Esophagus (tissue), 2 donors: ENCODE measurements around the gene MACROD2. TPM values are rescaled to one million over a fixed set of nuclear protein-coding genes. Genes with fewer than 3 reads are reported as not detected.

Experiments
- H3K27ac ChIP-seq, 2 donors: one replicate each; pipeline ENCODE4 v1.5.1; 2013; ENCODE audit warnings: low read depth in 2 of 2, mild to moderate bottlenecking in 2 of 2, inconsistent platforms in 1 of 2, low read length in 1 of 2, moderate library complexity in 1 of 2
- H3K27me3 ChIP-seq, 2 donors: one replicate each; pipeline ENCODE4 v1.6.1; 2013; ENCODE audit warnings: low read length in 2 of 2, control low read depth in 1 of 2, mild to moderate bottlenecking in 1 of 2; ENCODE audit not compliant: insufficient read depth in 2 of 2, control insufficient read depth in 1 of 2
- H3K36me3 ChIP-seq, 2 donors: one replicate each; pipeline ENCODE4 v1.6.1; 2013; ENCODE audit warnings: low read length in 1 of 2; ENCODE audit not compliant: control insufficient read depth in 2 of 2, insufficient read depth in 2 of 2
- H3K4me1 ChIP-seq, 2 donors: one replicate each; pipeline ENCODE4 v1.6.1; 2013; ENCODE audit warnings: low read length in 1 of 2; ENCODE audit not compliant: control insufficient read depth in 2 of 2, insufficient read depth in 2 of 2
- H3K4me3 ChIP-seq, 2 donors: one replicate each; pipeline ENCODE4 v1.5.1; 2013; ENCODE audit warnings: low read length in 2 of 2, mild to moderate bottlenecking in 2 of 2, low read depth in 1 of 2, moderate library complexity in 1 of 2
- H3K9me3 ChIP-seq, 2 donors: one replicate each; pipeline ENCODE4 v1.6.1; 2013; ENCODE audit warnings: mild to moderate bottlenecking in 2 of 2, low read depth in 1 of 2, low read length in 1 of 2, moderate library complexity in 1 of 2; ENCODE audit not compliant: control insufficient read depth in 2 of 2, insufficient read depth in 1 of 2
- WGBS, 2 donors: extraction: QIAGEN DNeasy Blood & Tissue Kit; methylation state at CpG; one replicate each; pipeline ENCODE4 v1.1.7; 2013; 5-methylcytosine and 5-hydroxymethylcytosine counted together
- polyA plus RNA-seq, 2 donors: library from polyadenylated mRNA; stranded (reverse); fragments of 200-250 nt; gene quantifications; one replicate each; pipeline ENCODE4 v1.2.3, GENCODE V29; 2013
- donor health status: healthy with polysubstance abuse.
- donor health status: Bipolar disorder and iron deficiency.

Gene MACROD2
- polyA plus RNA-seq, 2 donors: 0.64 to 1.9 TPM

DNA sequence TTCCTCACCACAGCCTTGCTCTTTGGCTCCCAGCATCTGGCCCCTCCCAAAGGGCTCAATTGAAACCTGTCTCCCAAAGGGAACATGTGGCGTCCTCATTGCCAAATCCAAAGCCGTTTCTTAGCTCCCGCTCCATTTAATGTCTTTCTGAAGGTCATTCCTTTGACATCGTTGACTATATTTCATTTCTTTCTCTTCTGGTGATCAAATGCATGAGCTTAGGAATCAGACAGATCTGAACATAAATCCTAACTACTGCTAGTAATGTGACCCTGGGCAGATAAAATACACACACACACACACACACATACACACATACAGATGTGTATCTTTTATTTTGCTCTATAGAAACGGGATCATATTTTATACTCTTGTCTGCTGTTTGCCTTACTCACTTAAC is 1306.8 kb downstream of the MACROD2 start:
- WGBS, 2 donors: 84 to 91% methylated on average over 5 of the region's 5 CpGs
- no peaks in the 10 kb centered on the region for H3K36me3 ChIP-seq
- no peak overlapping the region for H3K27ac ChIP-seq
- no peaks in the 10 kb centered on the region for H3K4me1 ChIP-seq
- no peaks in the 10 kb centered on the region for H3K27me3 ChIP-seq
- H3K4me3 ChIP-seq: no peak overlapping the region
- no peaks in the 10 kb centered on the region for H3K9me3 ChIP-seq

DNA sequence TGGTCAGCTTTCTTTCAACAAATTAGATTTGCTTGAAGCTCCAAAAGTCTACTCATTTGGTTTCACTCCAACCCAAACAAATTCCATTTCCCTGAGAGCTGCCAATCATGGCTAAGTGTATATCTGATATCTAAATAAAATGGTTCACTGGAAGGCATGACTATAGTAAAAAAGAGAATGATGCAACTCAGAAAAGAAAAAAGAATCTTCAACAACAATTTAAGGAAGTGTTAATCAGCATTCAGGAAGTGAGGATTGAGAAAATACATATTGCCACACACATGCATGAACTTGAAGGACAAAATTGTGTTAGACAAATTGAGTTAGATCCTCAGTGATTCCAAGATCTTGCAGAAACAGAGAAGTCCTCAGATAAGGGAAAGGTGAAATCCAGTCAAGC is 1315.0 kb downstream of the MACROD2 start:
- Histone ChIP-seq H3K4me1 (no peaks in the 10 kb centered on the region), H3K4me3 (no peak overlapping the region), H3K27ac (no peak overlapping the region), H3K27me3 (no peaks in the 10 kb centered on the region), H3K9me3 (no peaks in the 10 kb centered on the region), H3K36me3 (no peaks in the 10 kb centered on the region)

DNA sequence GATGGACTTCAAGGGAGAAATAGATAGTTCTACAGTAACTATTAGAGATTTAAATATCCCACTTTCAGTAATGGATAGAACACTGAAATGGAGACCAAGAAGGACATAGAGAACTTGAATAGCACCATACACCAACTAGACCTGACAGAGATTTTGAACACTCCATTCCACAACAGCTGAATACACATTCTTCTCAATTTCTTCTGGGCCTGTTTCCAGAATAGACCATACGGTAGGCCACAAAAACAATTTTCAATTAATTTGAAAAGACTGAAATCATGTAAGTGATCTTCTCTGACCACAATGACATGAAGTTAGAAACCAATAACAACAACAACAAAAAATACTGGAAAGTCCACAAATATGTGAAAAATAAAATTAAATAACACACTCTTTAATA is 1321.2 kb downstream of the MACROD2 start:
- 65 to 81% methylated on average over 1 of the region's 1 CpG for WGBS, 2 donors
- Histone ChIP-seq H3K36me3 (no peaks in the 10 kb centered on the region), H3K4me3 (no peak overlapping the region), H3K4me1 (no peaks in the 10 kb centered on the region), H3K9me3 (no peaks in the 10 kb centered on the region), H3K27me3 (no peaks in the 10 kb centered on the region), H3K27ac (no peak overlapping the region)

DNA sequence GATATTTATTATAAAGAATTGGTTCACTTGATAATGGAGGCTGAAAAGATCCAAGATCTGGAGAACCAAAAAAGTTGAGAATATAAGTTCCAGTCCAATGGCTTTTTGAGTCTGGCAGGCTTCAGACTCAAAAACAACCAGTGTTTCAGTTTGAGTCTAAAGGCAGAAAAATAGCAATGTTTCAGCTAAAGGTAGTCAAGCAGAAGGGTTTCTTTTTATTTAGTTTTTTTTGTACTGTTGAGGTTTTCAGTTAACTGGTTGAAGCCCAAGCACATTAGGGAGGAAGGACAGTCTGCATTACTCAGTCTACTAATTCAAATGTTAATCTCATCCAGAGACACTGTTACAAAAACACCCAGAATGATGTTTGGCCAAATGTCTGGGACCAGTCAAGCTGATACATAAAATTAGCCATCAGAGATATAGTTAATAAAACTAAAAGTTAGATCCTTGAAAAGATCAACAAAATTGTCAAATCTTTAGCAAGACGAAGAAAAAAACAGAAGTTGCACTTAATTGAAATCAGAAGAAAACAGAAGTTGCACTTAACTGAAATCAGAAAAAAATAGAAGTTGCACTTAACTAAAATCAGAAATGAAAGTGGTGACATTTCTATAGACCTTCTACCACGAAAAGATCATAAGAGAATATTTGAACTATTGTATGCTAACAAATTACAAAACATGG is 1322.4 kb downstream of the MACROD2 start:
- WGBS, 2 donors: 74% methylated on average over 2 of the region's 2 CpGs

DNA sequence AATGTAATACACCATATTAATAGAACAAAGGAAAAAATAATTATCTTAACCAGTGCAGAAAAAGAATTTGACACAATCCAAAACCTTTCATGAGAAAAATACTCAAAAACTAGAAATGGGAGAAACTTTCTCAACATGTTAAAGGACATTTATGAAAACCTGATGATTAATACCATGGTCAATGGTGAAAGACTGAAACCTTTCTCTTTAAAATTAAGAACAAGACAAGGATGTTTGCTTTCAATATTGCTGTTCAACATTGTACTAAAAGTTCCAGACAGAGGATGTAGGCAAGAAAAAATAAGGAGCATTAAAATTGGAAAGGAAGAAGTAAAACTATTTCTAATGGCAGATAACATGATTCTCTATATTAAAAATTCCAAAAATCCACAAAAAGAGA is 1323.4 kb downstream of the MACROD2 start:
- Histone ChIP-seq H3K36me3 (no peaks in the 10 kb centered on the region), H3K4me1 (no peaks in the 10 kb centered on the region), H3K27ac (no peak overlapping the region), H3K9me3 (no peaks in the 10 kb centered on the region), H3K4me3 (no peak overlapping the region), H3K27me3 (no peaks in the 10 kb centered on the region)

More for the DNA sequence above, 1322.4 kb downstream of the MACROD2 start:
- H3K4me1 ChIP-seq: no peaks in the 10 kb centered on the region
- no peak overlapping the region for H3K27ac ChIP-seq
- H3K4me3 ChIP-seq: no peak overlapping the region
- H3K9me3 ChIP-seq: no peaks in the 10 kb centered on the region
- H3K27me3 ChIP-seq: no peaks in the 10 kb centered on the region
- H3K36me3 ChIP-seq: no peaks in the 10 kb centered on the region

DNA sequence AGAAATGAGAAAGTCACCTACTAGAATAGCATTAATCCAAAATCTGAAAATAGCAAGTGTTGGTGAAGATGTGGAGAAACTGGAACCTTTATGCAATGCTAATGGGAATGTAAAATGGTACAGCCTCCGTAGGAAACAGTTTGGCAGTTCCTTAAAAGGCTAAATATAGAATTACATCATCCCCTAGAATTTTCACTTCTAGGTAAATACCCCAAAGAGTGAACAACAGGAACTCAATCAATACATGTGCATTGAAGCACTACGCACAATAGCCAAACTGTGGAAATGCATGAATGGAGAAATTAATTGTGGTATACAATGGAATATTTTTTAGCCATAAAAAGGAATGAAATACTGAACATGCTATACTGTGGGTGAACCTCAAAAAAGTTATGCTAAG is 1324.1 kb downstream of the MACROD2 start:
- H3K27me3 ChIP-seq: no peaks in the 10 kb centered on the region
- no peaks in the 10 kb centered on the region for H3K4me1 ChIP-seq
- H3K36me3 ChIP-seq: no peaks in the 10 kb centered on the region
- no peak overlapping the region for H3K27ac ChIP-seq
- H3K4me3 ChIP-seq: no peak overlapping the region
- 84% methylated on average over 2 of the region's 2 CpGs for WGBS, 2 donors
- no peaks in the 10 kb centered on the region for H3K9me3 ChIP-seq

DNA sequence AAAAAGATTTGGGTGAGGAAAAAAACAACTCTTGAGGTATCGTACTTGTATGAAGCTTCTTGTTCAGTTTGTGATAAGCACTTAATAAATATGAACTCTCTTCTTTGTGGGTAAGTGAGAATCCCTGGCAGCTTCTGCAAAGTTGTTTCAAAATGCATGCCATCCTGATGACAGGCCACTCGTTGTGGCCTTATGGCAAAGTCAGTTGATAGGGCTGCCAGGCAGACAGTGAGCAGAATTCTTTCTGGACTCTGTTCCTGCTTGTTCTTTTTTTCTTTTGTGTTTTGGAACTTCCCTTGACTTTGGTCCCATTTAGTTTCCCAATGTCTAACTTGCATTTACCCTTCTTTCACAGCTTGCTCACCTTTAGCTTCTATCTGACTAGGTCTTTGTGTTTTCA is 1325.6 kb downstream of the MACROD2 start:
- Histone ChIP-seq H3K36me3 (no peaks in the 10 kb centered on the region), H3K4me1 (no peaks in the 10 kb centered on the region), H3K9me3 (no peaks in the 10 kb centered on the region), H3K27ac (no peak overlapping the region), H3K27me3 (no peaks in the 10 kb centered on the region), H3K4me3 (no peak overlapping the region)
- WGBS, 2 donors: 33 to 59% methylated on average over 2 of the region's 2 CpGs

DNA sequence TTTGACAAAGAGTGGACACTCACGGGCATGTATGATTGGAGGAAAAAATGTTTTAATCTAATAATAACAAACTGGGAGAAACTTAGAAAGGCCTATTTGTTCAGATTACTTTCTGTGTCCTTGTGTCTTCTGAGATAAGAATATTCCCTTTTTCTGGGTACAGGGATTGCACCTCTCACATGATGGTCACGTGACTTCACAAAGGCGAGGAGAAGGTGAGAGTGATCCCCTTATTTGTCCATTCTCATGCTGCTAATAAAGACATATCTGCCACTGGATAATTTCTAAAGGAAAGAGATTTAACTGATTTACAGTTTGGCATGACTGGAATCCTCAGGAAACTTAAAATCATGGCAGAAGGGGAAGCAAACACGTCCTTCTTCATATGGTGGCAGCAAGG is 1331.8 kb downstream of the MACROD2 start:
- Histone ChIP-seq H3K4me3 (no peak overlapping the region), H3K9me3 (no peaks in the 10 kb centered on the region), H3K36me3 (no peaks in the 10 kb centered on the region), H3K27ac (no peak overlapping the region), H3K4me1 (no peaks in the 10 kb centered on the region), H3K27me3 (no peaks in the 10 kb centered on the region)
- WGBS, 2 donors: 91 to 94% methylated on average over 4 of the region's 4 CpGs

DNA sequence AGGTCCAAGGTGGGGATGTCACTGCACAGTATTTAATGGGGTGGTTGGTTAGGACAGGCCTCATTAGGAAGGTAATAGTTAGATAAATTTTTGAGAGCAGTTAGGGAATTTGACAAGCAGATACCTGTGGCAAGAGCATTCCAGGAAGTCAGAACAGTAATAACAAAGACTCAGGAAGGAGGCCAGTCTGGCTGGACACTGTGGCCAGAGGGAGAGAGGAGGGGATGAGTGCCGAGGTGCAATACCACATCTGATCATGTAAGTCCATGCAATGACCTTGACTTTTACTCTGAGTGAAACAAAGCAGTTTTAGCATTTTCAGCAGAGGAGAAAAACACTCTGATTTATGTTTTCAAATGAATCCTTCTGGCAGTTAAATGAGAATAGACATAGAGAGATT is 1332.8 kb downstream of the MACROD2 start:
- Histone ChIP-seq H3K27me3 (no peaks in the 10 kb centered on the region), H3K27ac (no peak overlapping the region), H3K36me3 (no peaks in the 10 kb centered on the region), H3K4me3 (no peak overlapping the region), H3K4me1 (no peaks in the 10 kb centered on the region), H3K9me3 (no peaks in the 10 kb centered on the region)
- WGBS, 2 donors: 28 to 51% methylated on average over 1 of the region's 1 CpG

DNA sequence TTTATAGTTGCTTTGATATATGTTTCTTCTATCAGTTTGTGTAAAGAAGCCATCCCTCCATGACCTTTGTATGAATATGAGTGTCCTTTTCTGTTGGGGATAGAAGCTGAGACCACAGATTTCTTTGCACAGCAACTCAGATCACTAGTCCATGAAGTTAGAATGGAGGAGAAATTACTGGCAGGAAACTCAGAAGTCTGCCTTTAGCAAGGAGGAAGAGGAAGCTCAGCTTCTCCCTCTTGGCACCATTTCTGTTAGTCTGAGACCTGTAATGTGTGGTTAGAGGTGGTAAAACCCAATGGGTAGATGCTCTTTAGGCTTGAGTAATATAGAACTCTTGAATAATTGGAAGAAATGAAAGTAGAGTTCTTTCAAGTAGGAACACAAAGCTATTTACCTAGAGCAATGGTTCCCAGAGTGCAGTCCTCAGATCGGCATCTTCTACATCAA is 1337.4 kb downstream of the MACROD2 start:
- Histone ChIP-seq H3K27me3 (no peaks in the 10 kb centered on the region), H3K4me1 (no peaks in the 10 kb centered on the region)
- 94 to 100% methylated on average over 1 of the region's 1 CpG for WGBS, 2 donors

More for the DNA sequence above, 1337.4 kb downstream of the MACROD2 start:
- Histone ChIP-seq H3K4me3 (no peak overlapping the region), H3K36me3 (no peaks in the 10 kb centered on the region), H3K9me3 (no peaks in the 10 kb centered on the region), H3K27ac (no peak overlapping the region)
